Body of pancreas (tissue), 4 donors: ENCODE measurements around the gene CRIP1.

Experiments used
- POLR2A ChIP-seq, 3 donors: fragments of 450-650 bp; IDR thresholded peaks; one replicate each; pipeline ENCODE4 v1.6.1; 2016; ENCODE audit warnings: antibody characterized with exemption in 3 of 3, mild to moderate bottlenecking in 2 of 3
- TF ChIP-seq, protein P1 (sequence below), 7 experiments: fragments of 450-650 bp in 4 of 7; fragments of 200-600 bp in 3 of 7; sonication (generic) in 3 of 7; IDR thresholded peaks; one replicate each; pipeline ENCODE4 v1.5.1; 2016 to 2019; ENCODE audit warnings: antibody characterized with exemption in 7 of 7

- TF ChIP-seq, protein P1, sequence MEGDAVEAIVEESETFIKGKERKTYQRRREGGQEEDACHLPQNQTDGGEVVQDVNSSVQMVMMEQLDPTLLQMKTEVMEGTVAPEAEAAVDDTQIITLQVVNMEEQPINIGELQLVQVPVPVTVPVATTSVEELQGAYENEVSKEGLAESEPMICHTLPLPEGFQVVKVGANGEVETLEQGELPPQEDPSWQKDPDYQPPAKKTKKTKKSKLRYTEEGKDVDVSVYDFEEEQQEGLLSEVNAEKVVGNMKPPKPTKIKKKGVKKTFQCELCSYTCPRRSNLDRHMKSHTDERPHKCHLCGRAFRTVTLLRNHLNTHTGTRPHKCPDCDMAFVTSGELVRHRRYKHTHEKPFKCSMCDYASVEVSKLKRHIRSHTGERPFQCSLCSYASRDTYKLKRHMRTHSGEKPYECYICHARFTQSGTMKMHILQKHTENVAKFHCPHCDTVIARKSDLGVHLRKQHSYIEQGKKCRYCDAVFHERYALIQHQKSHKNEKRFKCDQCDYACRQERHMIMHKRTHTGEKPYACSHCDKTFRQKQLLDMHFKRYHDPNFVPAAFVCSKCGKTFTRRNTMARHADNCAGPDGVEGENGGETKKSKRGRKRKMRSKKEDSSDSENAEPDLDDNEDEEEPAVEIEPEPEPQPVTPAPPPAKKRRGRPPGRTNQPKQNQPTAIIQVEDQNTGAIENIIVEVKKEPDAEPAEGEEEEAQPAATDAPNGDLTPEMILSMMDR (IDR thresholded peaks at IDR 0.05) = no peak
- peak in 1 of 3 donors; percentile 12 for TF ChIP-seq POLR2A (IDR thresholded peaks at IDR 0.05)
Observed at GRCh38 chr14:105474483-105475268, 12.0 kb upstream of the CRIP1 start, which contains the start of gene CRIP2.
